Neutrophil (primary cell): ENCODE results near the gene CCHCR1.
"Not testable (repeated sequence)": the region's sequence is repeated elsewhere in the genome, so short reads cannot be mapped to it uniquely, and the experiment has no call there.

Experiments
- H3K27ac ChIP-seq: fragments of 200-600 bp; sonication (generic); 2 replicates; pipeline ENCODE4 v1.5.1; 2016; ENCODE audit warnings: mild to moderate bottlenecking, moderate library complexity
- H3K27me3 ChIP-seq: fragments of 200-600 bp; sonication (generic); 2 replicates; pipeline ENCODE4 v1.6.0; 2016; ENCODE audit warnings: mild to moderate bottlenecking
- H3K36me3 ChIP-seq: fragments of 200-600 bp; sonication (generic); 2 replicates; pipeline ENCODE4 v1.5.1; 2017
- H3K4me1 ChIP-seq, 2 experiments: fragments of 200-600 bp in 1 of 2; sonication (generic) in 1 of 2; 1 replicate in 1 of 2; 2 replicates in 1 of 2; pipeline versions ENCODE4 v1.5.1 to v1.6.1; 2013 to 2016; ENCODE audit warnings: low read depth in 1 of 2, low read length in 1 of 2, mild to moderate bottlenecking in 1 of 2, moderate library complexity in 1 of 2; ENCODE audit not compliant: control insufficient read depth in 1 of 2, insufficient read depth in 1 of 2
- H3K4me3 ChIP-seq, 2 experiments: fragments of 200-600 bp in 1 of 2; sonication (generic) in 1 of 2; 1 replicate in 1 of 2; 2 replicates in 1 of 2; pipeline ENCODE4 v1.5.1; 2013 to 2016; ENCODE audit warnings: low read depth in 1 of 2, low read length in 1 of 2, mild to moderate bottlenecking in 1 of 2, moderate library complexity in 1 of 2
- H3K9me3 ChIP-seq: fragments of 200-600 bp; sonication (generic); 2 replicates; pipeline ENCODE4 v1.5.1; 2016
- TF ChIP-seq, protein P1 (sequence below): fragments of 200-600 bp; sonication (generic); IDR thresholded peaks from 2 replicates; pipeline ENCODE4 v1.5.1; 2016; ENCODE audit warnings: antibody characterized with exemption

Gene CCHCR1

DNA sequence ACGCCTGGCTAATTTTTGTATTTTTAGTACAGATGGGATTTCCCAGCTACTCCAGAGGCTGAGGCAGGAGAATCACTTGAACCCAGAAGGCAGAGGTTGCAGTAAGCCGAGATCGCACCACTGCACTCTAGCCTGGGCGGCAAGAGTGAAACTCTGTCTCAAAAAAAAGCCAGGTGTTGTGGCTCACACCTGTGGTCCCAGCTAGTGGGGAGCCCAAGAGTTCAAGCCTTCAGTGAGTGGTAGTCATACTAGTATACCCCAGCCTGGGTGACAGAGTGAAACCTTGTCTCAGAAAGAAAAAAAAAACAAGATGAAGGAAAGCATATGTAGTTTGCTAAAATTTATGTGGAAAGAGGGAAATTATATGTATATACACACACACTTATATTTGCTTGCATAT, 32.9 kb upstream of the CCHCR1 start:
- Histone ChIP-seq H3K4me3 (no peak overlapping the region), H3K27ac (no peak overlapping the region), H3K4me1 (peaks cover 27 to 30% of the 10 kb centered on the region in 2 experiments), H3K9me3 (no peaks in the 10 kb centered on the region), H3K27me3 (no peaks in the 10 kb centered on the region), H3K36me3 (peaks cover 29% of the 10 kb centered on the region)
- TF ChIP-seq, protein P1, sequence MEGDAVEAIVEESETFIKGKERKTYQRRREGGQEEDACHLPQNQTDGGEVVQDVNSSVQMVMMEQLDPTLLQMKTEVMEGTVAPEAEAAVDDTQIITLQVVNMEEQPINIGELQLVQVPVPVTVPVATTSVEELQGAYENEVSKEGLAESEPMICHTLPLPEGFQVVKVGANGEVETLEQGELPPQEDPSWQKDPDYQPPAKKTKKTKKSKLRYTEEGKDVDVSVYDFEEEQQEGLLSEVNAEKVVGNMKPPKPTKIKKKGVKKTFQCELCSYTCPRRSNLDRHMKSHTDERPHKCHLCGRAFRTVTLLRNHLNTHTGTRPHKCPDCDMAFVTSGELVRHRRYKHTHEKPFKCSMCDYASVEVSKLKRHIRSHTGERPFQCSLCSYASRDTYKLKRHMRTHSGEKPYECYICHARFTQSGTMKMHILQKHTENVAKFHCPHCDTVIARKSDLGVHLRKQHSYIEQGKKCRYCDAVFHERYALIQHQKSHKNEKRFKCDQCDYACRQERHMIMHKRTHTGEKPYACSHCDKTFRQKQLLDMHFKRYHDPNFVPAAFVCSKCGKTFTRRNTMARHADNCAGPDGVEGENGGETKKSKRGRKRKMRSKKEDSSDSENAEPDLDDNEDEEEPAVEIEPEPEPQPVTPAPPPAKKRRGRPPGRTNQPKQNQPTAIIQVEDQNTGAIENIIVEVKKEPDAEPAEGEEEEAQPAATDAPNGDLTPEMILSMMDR = no peak

- not testable (repeated sequence) for H3K9me3 ChIP-seq, H3K4me3 ChIP-seq, H3K27me3 ChIP-seq, H3K27ac ChIP-seq
- H3K36me3 ChIP-seq = peaks cover 17% of the 10 kb centered on the region
- H3K4me1 ChIP-seq = peaks cover 14 to 17% of the 10 kb centered on the region in 2 experiments
Measured at GRCh38 chr6:31189223-31189622, 31.6 kb upstream of the CCHCR1 start.

- Histone ChIP-seq H3K9me3 (no peaks in the 10 kb centered on the region), H3K4me1 (peaks cover 4% of the 10 kb centered on the region in 2 experiments), H3K27me3 (no peaks in the 10 kb centered on the region), H3K4me3 (no peak overlapping the region), H3K36me3 (peaks cover 6% of the 10 kb centered on the region), H3K27ac (no peak overlapping the region)
- TF ChIP-seq, protein P1 = no peak
Measured at GRCh38 chr6:31187780-31188194, 30.2 kb upstream of the CCHCR1 start.

DNA sequence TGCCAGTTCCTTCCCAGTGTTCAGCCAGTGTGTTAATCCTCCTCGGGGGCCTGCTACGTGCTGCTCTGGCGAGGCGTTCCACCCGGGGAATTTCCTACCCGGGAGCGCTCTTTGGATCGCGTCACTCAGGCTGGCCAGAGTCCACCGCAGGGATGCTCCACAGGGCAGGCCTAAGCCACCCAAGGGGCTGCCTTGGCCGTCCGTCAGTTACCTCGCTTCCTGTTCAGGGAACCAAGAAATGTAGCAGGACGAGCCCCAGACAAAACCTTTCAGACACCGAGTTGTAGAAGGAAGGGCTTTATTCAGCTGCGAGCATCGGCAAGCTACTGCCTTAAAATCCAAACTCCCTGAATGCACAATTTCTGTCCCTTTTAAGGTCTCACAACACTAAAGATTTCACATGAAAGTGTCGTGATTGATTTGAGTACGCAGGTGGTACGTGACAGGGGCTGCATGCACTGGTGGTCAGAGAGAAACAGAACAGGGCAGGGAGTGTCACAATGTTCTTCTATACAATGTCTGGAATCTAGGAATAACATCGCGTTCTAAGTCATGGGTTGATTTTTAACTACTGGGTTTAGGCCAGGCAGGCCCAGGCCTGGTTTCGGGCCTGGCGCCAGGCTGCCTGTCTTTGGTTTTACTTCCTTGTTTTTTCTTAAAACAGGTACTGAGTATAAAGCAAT, 28.6 kb upstream of the CCHCR1 start:
- H3K4me1 ChIP-seq = no peaks in the 10 kb centered on the region
- H3K27me3 ChIP-seq = no peaks in the 10 kb centered on the region
- TF ChIP-seq, protein P1 = no peak
- no peaks in the 10 kb centered on the region for H3K9me3 ChIP-seq
- H3K27ac ChIP-seq = no peak overlapping the region
- H3K4me3 ChIP-seq = no peak overlapping the region
- H3K36me3 ChIP-seq = peaks cover 6% of the 10 kb centered on the region

DNA sequence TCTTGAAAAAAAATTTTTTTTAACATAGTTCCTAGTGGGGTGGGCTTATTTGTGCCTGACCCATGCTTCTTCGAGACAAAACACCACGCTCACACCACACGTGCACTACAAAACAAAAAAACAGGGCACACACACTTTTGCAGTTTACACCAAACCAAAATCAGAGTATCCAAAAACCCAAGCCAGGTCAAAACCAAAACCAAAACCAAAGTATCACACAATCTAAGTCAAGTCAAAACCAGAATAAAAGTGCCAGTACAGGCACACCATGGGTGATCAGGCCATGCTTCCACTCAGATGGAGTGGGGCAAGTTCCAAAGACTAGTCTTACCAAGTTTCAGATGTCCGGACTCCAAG, 28.1 kb upstream of the CCHCR1 start:
- H3K36me3 ChIP-seq, H3K9me3 ChIP-seq, H3K27ac ChIP-seq, H3K4me3 ChIP-seq, H3K27me3 ChIP-seq, H3K4me1 ChIP-seq: not testable (repeated sequence)

- H3K4me3 ChIP-seq, H3K9me3 ChIP-seq, H3K27ac ChIP-seq, H3K36me3 ChIP-seq, H3K4me1 ChIP-seq, H3K27me3 ChIP-seq: not testable (repeated sequence)
Measured at GRCh38 chr6:31183859-31184258, 26.3 kb upstream of the CCHCR1 start.

DNA sequence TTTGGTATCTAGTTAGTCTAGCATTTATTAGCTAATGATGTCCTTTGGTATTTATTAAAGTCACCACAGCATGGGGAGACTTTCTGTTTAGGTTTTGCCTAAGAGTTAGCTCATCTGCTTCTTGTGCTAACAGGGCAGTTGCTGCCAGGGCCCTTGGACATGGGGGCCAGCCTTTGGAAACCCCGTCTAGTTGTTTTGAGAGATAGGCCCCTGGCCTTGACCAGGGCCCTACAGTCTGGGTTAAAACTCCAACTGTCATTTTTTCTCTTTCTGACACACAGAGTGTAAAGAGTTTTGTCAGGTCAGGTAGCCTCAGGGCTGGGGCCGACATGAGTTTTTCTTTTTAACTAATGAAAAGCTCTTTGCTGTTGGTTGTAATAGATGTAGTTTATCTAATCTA, 25.7 kb upstream of the CCHCR1 start:
- H3K9me3 ChIP-seq, H3K4me1 ChIP-seq, H3K4me3 ChIP-seq, H3K27me3 ChIP-seq, H3K36me3 ChIP-seq, H3K27ac ChIP-seq: not testable (repeated sequence)

GRCh38 chr6:31180500-31180899, 22.9 kb upstream of the CCHCR1 start:
- TF ChIP-seq, protein P1 = no peak
- no peaks in the 10 kb centered on the region for H3K27me3 ChIP-seq
- no peak overlapping the region for H3K27ac ChIP-seq
- H3K36me3 ChIP-seq = no peaks in the 10 kb centered on the region
- no peaks in the 10 kb centered on the region for H3K4me1 ChIP-seq
- peak overlapping the region in 1 of 2 experiments; percentile 44 for H3K4me3 ChIP-seq
- H3K9me3 ChIP-seq = no peaks in the 10 kb centered on the region
